ENCODE data around the gene CDIPT. TPM values are rescaled to one million over a fixed set of nuclear protein-coding genes. Genes with fewer than 3 reads are reported as not detected.

Gene CDIPT
- total and polyA plus RNA-seq, 2 experiments from 2014 or later = 97.1 to 147 TPM

- Histone ChIP-seq H3K4me2 (peak overlapping the region; percentile 91), H2AFZ (no peak overlapping the region), H4K20me1 (ENCODE audit: insufficient read depth, poor library complexity, severe bottlenecking) (peaks cover 24% of the 10 kb centered on the region), H3K4me3 (no peak overlapping the region), H3K27ac (peak overlapping the region; percentile 93), H3K9me2 (replicated peaks; ENCODE audit: insufficient read depth) (no peaks in the 10 kb centered on the region), H3K27me3 (no peaks in the 10 kb centered on the region), H3K4me1 (ENCODE audit: insufficient read depth) (peaks cover 38% of the 10 kb centered on the region), H3K9me3 (ENCODE audit: low read depth) (no peaks in the 10 kb centered on the region), H3K79me2 (peaks cover 44% of the 10 kb centered on the region), H3K36me3 (replicated peaks; ENCODE audit: insufficient read depth, low read depth) (no peaks in the 10 kb centered on the region)
- WGBS (ENCODE audit: low lambda C conversion rate, missing lambda C conversion rate) = 92% methylated on average over 23 of the region's 31 CpGs
- no peak for DNase-seq (ENCODE audit: low spot score)
- TF ChIP-seq EZH2phosphoT487 (IDR thresholded peaks at IDR 0.05; ENCODE audit: low read depth, severe bottlenecking, unreplicated experiment) (no peak), EZH2 (IDR thresholded peaks at IDR 0.05; ENCODE audit: borderline replicate concordance) (no peak), CTCF (IDR thresholded peaks at IDR 0.05; ENCODE audit: poor library complexity) (no peak)
These were observed 53.8 kb downstream of the CDIPT start for GRCh38 chr16:29809031-29809747.

Small RNA genes lying within 50 kb of the gene (small RNA-seq; reads per million reads assigned to genes)
- gene AC009133.6 (not detected), gene AC120114.4 (not detected)

Other genes starting within 250 kb of the CDIPT start
- 0.03 and 0.08 TPM in 2 replicates for gene SPN, start 200.0 kb downstream of the CDIPT start, total RNA-seq
- gene SPN, start 200.0 kb downstream of the CDIPT start, polyA plus RNA-seq = 0.05 and 0.57 TPM in 2 replicates
- gene QPRT, start 184.0 kb downstream of the CDIPT start, total RNA-seq = 217 and 222 TPM in 2 replicates
- 340 and 371 TPM in 2 replicates for gene QPRT, start 184.0 kb downstream of the CDIPT start, polyA plus RNA-seq
- 0.10 TPM in 1 of 2 replicates, not detected in the other for gene C16orf54, start 117.2 kb downstream of the CDIPT start, total RNA-seq
- 0.16 and 0.52 TPM in 2 replicates for gene C16orf54, start 117.2 kb downstream of the CDIPT start, polyA plus RNA-seq
- 2.1 and 3.0 TPM in 2 replicates for gene ZG16, start 85.0 kb downstream of the CDIPT start, total RNA-seq
- gene ZG16, start 85.0 kb downstream of the CDIPT start, polyA plus RNA-seq = 1.9 and 2.7 TPM in 2 replicates
- gene KIF22, start 72.5 kb downstream of the CDIPT start, total RNA-seq = 42.6 and 43.3 TPM in 2 replicates
- gene KIF22, start 72.5 kb downstream of the CDIPT start, polyA plus RNA-seq = 42.5 and 44.5 TPM in 2 replicates
- 123 and 132 TPM in 2 replicates for gene MAZ, start 56.7 kb downstream of the CDIPT start, total RNA-seq
- gene MAZ, start 56.7 kb downstream of the CDIPT start, polyA plus RNA-seq = 190 and 192 TPM in 2 replicates
- 7.0 and 8.0 TPM in 2 replicates for gene PRRT2, start 51.0 kb downstream of the CDIPT start, total RNA-seq
- 11.1 and 23.9 TPM in 2 replicates for gene PRRT2, start 51.0 kb downstream of the CDIPT start, polyA plus RNA-seq
- 31.6 and 39.3 TPM in 2 replicates for gene PAGR1, start 47.1 kb downstream of the CDIPT start, total RNA-seq
- gene PAGR1, start 47.1 kb downstream of the CDIPT start, polyA plus RNA-seq = 48.5 and 53.4 TPM in 2 replicates
- 80.0 and 121 TPM in 2 replicates for gene MVP, start 42.8 kb downstream of the CDIPT start, total RNA-seq
- gene MVP, start 42.8 kb downstream of the CDIPT start, polyA plus RNA-seq = 140 and 146 TPM in 2 replicates
- gene SEZ6L2, start 36.3 kb upstream of the CDIPT start, total RNA-seq = 18.0 and 36.1 TPM in 2 replicates
- gene SEZ6L2, start 36.3 kb upstream of the CDIPT start, polyA plus RNA-seq = 39.9 and 45.8 TPM in 2 replicates
- 12.6 and 18.6 TPM in 2 replicates for gene ASPHD1, start 37.3 kb upstream of the CDIPT start, total RNA-seq
- gene ASPHD1, start 37.3 kb upstream of the CDIPT start, polyA plus RNA-seq = 35.5 and 40.0 TPM in 2 replicates
- 5.3 and 14.3 TPM in 2 replicates for gene KCTD13, start 63.0 kb upstream of the CDIPT start, total RNA-seq
- gene KCTD13, start 63.0 kb upstream of the CDIPT start, polyA plus RNA-seq = 18.8 and 23.5 TPM in 2 replicates
- gene TMEM219, start 98.9 kb upstream of the CDIPT start, total RNA-seq = 106 and 119 TPM in 2 replicates
- gene TMEM219, start 98.9 kb upstream of the CDIPT start, polyA plus RNA-seq = 175 and 189 TPM in 2 replicates
- gene TAOK2, start 110.6 kb upstream of the CDIPT start, total RNA-seq = 28.0 and 33.4 TPM in 2 replicates
- gene TAOK2, start 110.6 kb upstream of the CDIPT start, polyA plus RNA-seq = 24.3 and 24.5 TPM in 2 replicates
- gene HIRIP3, start 132.4 kb upstream of the CDIPT start, total RNA-seq = 10.6 and 12.4 TPM in 2 replicates
- gene HIRIP3, start 132.4 kb upstream of the CDIPT start, polyA plus RNA-seq = 9.0 and 12.9 TPM in 2 replicates
- gene INO80E, start 133.0 kb upstream of the CDIPT start, total RNA-seq = 61.2 and 99.9 TPM in 2 replicates
- gene INO80E, start 133.0 kb upstream of the CDIPT start, polyA plus RNA-seq = 14.0 and 17.6 TPM in 2 replicates
- 6.8 and 6.9 TPM in 2 replicates for gene DOC2A, start 147.8 kb upstream of the CDIPT start, total RNA-seq
- gene DOC2A, start 147.8 kb upstream of the CDIPT start, polyA plus RNA-seq = 11.4 and 13.0 TPM in 2 replicates
- not detected in 2 replicates for gene C16orf92, start 160.0 kb upstream of the CDIPT start, total RNA-seq
- not detected in 2 replicates for gene C16orf92, start 160.0 kb upstream of the CDIPT start, polyA plus RNA-seq
- not detected in 2 replicates for gene TLCD3B, start 168.0 kb upstream of the CDIPT start, total RNA-seq
- not detected in 2 replicates for gene TLCD3B, start 168.0 kb upstream of the CDIPT start, polyA plus RNA-seq
- 392 and 397 TPM in 2 replicates for gene ALDOA, start 202.5 kb upstream of the CDIPT start, total RNA-seq
- gene ALDOA, start 202.5 kb upstream of the CDIPT start, polyA plus RNA-seq = 882 and 924 TPM in 2 replicates
- gene PPP4C, start 212.8 kb upstream of the CDIPT start, total RNA-seq = 107 and 123 TPM in 2 replicates
- gene PPP4C, start 212.8 kb upstream of the CDIPT start, polyA plus RNA-seq = 212 and 236 TPM in 2 replicates
- 0.56 and 0.60 TPM in 2 replicates for gene TBX6, start 228.7 kb upstream of the CDIPT start, total RNA-seq
- 0.10 and 0.19 TPM in 2 replicates for gene TBX6, start 228.7 kb upstream of the CDIPT start, polyA plus RNA-seq
- gene YPEL3, start 233.0 kb upstream of the CDIPT start, total RNA-seq = 19.3 and 20.1 TPM in 2 replicates
- 82.1 and 103 TPM in 2 replicates for gene YPEL3, start 233.0 kb upstream of the CDIPT start, polyA plus RNA-seq